HG03108 (cell line): ENCODE data around the gene HSDL1.

Source experiments
- ATAC-seq: cut with Tn5 transposase; IDR thresholded peaks from one replicate; pipeline ENCODE4 v1.9.1; 2021; ENCODE audit warnings: moderate library complexity; ENCODE audit not compliant: unreplicated experiment

The HSDL1 gene

GRCh38 chr16:84144859-84145639, at the start of gene HSDL1, which contains the start of gene DNAAF1:
HSDL1 (minus strand) TSS chr16:84145177; CDS start chr16:84131321, 13,856 bp downstream.
DNAAF1 (plus strand) TSS chr16:84145308; CDS start chr16:84145441, 133 bp downstream.
- ATAC-seq = peak; percentile 86

DNA sequence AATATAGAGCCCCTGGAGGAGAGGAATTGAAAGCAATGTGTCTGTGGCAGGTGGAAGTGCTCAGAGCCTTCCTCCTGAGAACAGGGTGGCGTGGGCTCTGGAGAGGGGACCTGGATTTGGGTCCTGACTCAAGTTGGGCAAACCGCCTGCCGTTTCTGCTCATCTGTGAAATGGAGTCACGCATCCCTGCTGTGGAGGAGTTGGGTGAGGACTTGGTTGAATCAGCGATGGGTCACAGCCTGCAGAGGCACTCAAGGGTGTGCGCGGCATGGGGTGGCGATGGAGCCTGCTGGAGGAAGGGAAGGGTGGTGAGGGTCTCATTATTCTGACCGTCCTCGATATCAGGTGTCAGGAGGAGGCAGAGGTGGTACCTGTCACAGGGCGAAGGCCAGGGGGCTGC, 49.0 kb upstream of the HSDL1 start:
- no peak for ATAC-seq

GRCh38 chr16:84193480-84193879, 48.5 kb upstream of the HSDL1 start:
- ATAC-seq = no peak

DNA sequence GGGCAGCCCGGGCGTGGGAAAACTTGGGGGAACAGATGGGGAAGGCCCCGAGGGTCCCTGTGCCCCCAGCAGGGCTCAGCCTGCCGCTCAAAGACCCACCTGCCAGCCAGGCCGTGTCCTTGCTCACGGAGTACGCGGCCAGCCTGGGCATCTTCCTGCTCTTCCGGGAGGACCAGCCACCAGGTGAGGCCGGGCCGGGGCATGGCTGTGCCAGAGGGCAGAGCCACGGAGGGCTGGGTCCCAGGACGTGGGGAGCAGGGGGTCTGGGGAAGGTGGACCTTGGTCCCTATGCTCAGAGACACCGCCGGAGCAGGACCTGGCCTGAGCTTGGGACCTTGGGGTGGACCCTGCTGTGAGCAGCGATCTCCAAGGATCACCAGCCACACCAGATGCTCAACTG, 46.5 kb upstream of the HSDL1 start:
- no peak for ATAC-seq

DNA sequence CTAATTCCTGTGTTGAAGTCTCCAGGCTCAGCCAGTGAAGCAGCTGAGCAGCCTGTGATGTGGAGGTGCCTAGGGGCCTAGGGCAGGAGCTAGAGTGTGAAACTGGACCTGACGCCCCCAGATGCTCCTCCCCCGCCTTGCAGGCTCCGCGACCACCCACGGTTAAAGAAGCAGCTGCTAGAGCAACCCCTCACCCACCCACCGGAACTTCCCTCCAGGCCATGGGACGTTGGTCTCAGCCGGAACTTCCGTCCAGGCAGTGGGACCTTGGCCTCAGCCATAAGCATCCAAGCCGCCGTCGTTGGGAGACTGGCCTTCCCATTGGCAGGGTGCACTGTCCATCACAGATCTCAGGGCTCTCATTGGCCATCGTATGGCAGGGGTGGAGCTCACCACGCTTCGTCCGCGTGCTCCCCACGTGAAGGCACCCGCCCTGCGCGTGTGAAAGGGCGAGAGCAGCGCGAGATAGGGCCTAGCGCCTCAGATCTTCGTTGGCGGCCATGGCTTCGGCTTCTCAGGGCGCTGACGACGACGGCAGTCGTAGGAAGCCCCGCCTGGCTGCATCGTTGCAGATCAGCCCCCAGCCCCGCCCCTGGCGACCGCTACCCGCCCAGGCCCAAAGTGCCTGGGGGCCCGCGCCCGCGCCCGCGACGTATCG, 45.9 kb upstream of the HSDL1 start, which contains the start of gene ADAD2:
TSS of gene ADAD2 (plus strand) at position 427 of the 658 bp plus-strand sequence. CDS start at position 501, 74 bp downstream.
- ATAC-seq = no peak

DNA sequence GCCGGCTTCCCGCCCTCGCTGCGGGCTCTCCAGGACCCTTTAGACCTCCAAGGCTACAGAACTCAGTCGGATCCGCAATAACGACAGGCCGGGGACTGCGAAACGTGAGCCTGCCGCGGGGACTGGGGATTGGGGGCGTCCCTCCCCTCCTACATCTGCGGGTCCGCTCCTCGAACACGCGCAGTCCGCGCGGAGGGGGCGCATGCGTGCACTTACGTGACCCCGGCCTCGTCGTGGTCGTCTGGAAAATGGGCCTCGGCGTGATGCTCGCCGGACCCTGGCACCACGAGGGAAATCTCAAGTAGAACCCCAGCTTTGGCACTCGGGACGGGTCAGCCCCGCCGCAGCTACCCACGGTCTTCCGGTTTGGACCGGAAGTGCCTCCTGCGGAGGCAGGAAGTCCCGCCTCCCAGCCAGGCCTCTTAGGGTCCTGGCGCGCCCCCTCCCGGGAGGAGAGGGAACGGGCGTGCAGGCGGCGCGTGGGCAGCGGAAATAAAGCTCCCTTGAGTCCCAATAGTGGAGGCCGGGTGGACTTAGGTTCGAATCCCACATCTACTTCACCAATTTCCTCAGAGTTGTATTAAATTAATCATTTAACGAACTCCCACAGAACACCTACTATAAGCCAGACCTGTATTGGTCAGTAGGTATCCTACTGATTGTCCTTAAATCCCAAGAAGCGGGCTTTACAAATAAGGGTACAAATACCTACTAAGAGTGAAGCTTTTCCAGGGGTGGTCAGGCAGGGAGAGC, 41.9 kb upstream of the HSDL1 start, which contains the start of gene TAF1C:
TSS of gene TAF1C (minus strand) at position 373 of the 753 bp plus-strand sequence. CDS start 2,069 bp downstream, outside the sequence.
- ATAC-seq = peak; percentile 94

GRCh38 chr16:84184775-84185174, 39.8 kb upstream of the HSDL1 start:
- no peak for ATAC-seq

DNA sequence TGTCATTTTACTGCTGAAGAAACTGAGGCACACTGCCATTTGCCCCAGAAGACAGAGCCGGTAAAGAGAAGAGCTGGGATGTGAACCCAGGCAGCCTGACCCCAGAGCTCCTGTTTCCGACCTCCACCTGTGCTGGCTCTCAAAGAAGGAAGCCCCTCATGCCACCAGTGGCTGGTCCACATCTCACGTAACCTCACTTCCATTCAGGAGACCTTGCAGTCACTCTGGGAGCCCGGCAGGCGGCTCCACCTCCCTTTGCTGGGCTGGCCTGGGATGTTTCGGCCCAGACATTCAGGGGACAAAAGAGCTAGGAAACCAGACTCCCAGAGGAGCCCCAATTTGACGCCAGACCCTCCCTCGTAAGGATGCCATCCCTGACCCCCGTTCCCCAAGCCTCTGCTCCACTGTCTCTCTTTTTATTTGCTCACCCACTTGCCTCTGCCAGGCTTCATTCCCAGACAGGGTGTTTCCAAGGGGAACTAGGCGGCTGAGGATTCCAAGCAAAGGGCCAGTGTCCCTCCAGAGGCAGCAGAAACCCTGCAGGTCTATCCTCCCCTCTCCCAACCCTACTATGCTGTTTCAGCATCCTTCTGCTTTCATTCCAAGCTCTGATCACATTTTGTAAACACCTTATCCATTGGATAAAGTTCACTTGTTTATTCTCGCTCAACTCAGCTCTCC, 39.1 kb upstream of the HSDL1 start:
- no peak for ATAC-seq

DNA sequence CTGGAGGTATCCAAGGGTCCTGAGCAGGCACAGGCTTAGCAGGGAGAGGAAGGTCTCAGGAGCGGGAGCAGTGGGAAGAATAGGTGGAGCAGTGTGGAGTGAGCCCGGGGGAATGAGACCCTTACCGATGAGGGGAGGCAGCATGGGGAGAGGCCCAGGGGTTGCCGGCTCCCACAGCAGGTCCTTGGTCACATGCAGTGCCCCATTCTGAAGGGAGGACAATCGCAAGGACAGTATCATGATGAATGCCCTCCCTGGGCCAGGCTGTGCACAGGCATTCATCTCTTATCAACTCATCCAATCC, 38.5 kb upstream of the HSDL1 start:
- no peak for ATAC-seq

DNA sequence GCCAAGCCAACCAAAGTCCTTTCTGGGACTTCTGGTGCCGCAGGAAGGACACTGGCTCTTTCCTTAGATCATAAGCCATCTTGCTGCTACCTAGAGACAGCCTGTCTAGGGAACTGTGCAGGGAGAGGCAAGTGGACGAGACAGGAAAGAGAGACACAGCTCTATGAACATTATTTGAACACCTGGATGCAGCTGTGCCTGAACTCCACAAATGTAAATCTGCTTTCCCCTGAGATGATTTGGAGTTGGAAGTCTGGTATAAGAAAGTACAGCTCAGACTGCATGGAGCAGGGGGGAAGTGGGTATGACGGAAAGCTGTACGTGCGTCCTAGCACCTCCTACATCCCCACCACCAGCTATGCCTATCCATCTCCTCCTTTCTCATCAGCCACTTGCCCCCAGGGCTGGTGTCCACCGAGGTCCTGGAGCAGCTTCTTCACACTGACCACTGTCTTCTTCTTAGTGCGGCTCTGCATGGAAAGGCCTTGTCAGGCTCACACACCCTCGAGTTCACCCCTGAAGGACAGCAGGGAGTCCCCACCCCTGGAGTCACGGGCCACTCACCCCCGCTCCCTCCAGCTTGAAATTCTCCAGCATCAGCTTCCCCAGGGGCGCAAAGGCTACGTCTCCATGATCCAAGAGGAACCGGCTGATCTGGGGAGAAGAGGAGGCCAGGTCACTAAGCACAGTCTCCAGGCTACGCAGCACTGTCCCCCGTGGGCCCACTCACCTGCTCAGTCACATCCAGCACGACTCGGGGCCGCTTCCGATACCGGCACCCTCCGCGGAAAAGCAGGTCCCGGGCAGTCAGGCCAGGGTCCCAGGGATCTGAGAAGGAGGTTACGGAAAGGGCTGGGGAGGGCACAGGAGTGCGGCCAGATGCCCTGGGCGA, 37.9 kb upstream of the HSDL1 start:
- no peak for ATAC-seq

DNA sequence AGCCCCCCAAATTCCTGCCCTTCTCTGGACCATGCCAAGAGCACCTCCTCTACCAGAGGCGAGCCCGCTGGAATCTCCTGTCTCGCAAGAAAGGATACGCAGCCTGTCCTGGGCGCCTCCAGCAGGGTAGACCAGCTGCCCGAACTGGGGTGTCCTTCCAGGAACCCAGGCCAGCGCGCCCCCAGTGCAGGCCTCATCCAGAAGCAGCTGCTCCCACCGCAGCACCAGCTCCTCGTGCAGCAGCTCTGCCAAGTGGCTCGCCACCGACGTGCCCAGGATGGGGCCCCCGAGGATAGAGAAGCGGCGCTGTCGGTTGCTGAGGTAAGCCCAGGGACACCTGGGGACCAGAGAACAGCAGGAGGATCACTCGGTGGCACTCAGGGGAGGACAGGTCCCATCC, 37.1 kb upstream of the HSDL1 start:
- ATAC-seq = no peak

DNA sequence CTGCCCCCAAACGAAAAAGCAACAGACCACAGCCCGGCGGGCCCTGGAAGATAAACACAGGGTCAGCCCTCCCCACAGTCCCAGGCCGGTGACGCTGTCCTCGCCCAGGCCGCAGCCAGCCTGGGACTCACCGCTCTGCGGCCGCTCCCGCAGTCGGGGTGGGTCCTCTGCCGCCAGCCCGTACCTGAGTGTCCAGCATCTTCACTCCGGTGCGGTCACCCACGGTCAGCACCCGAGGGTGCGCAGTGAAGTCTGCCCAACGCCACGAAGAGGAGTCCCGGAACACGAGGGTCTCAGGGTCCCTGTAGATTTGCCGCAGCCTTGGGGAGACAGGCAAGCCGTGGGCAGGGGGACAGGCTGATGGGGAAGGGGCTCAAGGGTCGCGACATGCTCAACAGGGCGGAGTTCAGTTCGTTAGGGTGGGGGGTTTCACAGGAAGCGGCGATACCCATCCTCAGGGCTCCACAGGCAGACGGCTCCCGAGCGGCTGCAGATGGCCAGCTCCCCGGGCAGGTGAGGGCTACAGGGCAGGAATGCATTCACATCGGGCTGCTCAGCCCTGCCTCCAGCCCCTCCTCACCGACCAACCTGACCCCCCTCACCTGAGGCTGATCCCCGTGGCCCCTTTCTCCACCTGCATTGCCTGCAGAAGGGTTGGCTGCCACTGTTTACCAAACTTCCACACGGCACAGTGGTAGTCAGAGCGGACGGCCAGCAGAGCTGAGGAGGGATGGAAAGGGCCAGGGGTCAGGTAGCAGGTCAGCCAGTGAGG, 36.4 kb upstream of the HSDL1 start:
- no peak for ATAC-seq

DNA sequence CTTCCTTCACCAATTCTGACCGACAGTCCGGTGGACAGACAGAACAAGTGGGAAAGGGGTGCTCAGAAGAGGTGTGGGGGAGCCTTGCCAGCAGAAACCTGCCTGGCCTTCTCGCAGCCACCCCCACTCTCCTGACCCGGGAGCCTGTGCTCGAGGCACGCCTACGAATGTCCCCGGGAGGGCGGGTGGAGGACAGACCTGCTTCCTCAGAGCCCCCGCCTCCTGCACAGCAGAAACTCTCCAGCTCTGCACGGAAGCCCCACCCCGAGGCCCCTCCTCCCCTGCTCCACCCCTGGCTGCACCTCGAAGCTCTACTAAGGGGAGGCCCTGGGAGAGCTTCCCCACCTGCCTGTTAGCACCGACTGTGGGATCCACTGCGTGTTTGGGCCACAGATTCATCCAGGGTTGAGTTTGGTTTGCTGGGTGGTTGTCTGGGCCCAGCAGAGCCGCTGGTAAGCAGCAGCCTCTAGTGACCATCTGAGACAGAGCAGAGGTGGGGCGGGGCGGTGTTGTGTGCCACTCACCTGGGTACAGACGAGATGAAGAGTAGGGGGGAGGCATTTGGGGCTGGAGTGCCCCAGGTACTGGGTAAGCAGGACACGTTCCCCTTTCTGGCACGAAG, 35.7 kb upstream of the HSDL1 start:
- ATAC-seq = no peak

- ATAC-seq = no peak
These were observed 34.8 kb upstream of the HSDL1 start for GRCh38 chr16:84179612-84180320.

DNA sequence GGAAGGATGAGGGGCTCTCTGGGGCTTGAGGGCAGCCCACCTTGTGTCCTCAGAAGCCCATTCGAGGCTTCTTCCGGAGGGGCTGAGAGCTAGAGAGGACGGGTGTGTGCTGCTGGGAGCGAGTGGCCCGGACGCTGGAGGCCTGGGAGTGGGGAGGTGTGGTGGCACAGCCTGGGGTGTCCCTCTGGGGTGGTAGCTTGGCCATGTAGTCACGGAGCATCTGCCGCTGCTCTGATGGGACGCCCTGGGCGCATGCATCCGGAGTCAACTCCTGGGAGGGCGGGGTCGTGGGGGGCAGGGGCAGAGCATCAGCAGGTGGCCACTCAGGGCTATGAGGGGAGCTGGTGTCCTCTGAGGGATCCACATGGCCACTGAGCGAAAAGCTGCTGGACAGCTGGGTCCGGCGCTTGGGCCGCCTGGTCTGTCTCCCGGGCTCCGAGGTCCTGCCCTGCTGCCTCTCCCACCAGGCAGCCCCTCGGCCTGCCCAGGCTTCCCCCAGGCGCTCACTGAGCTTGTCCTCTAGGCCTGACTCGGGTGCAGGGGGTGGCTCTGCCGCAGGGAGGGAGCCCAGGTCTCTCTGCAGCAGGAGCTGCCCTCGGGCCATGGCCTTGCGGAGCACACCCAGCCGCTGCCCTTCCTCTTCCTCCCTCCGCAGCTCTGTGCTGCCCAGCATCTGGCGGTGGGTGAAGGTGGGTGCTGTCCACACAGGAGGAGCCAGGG, 34.1 kb upstream of the HSDL1 start:
- ATAC-seq = no peak

GRCh38 chr16:84178146-84178765, 33.3 kb upstream of the HSDL1 start:
- no peak for ATAC-seq

DNA sequence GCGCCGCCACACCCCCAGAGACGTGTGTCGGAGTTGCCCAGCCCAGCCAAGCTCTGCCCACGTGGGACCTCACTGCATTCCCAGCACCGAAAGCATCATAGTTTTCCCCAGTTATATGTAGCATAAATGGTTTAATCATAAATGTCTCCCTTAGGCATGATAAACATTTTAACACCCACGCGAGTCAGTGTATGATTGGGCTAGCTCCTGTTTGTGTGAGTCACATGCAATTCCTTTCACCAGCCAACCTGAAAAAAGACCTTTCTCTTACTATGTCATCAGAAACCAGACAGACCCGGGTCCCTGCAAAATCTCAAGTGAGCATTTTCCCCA, 32.7 kb upstream of the HSDL1 start:
- ATAC-seq = no peak
